GM12864 (cell line): Measurements from ENCODE around the gene CPNE6.

Experiments used
- DNase-seq: peaks from one replicate; pipeline ENCODE4 v3.0.0-alpha.2; 2011; ENCODE audit warnings: low read depth
- H3K4me3 ChIP-seq: 2 replicates; pipeline ENCODE4 v1.5.1; 2011; ENCODE audit warnings: mild to moderate bottlenecking, low read depth, low read length, control low read depth
- TF ChIP-seq, protein P1 (sequence below): IDR thresholded peaks from 2 replicates; pipeline ENCODE4 v1.5.1; 2011; ENCODE audit warnings: low read depth, mild to moderate bottlenecking, moderate library complexity, low read length, control low read depth, inconsistent platforms; ENCODE audit errors: missing control alignments

The CPNE6 gene

DNA sequence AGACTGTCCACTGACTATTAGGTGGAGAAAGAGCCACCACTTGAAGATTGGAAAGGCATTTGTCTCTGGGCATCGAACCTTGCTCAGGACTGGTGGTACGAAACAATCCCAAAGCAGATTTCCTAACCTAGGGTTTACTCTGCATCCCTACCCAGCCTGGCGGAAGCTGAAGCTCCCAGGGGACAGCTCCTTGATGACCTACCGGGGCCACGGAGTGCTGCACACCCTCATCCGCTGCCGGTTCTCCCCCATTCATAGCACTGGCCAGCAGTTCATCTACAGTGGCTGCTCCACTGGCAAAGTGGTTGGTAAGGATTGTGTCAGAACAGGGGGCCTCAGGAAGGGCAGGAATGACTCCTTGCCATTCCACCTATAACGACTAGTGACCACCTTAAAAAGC lies 49.8 kb downstream of the CPNE6 start:
- TF ChIP-seq, protein P1, sequence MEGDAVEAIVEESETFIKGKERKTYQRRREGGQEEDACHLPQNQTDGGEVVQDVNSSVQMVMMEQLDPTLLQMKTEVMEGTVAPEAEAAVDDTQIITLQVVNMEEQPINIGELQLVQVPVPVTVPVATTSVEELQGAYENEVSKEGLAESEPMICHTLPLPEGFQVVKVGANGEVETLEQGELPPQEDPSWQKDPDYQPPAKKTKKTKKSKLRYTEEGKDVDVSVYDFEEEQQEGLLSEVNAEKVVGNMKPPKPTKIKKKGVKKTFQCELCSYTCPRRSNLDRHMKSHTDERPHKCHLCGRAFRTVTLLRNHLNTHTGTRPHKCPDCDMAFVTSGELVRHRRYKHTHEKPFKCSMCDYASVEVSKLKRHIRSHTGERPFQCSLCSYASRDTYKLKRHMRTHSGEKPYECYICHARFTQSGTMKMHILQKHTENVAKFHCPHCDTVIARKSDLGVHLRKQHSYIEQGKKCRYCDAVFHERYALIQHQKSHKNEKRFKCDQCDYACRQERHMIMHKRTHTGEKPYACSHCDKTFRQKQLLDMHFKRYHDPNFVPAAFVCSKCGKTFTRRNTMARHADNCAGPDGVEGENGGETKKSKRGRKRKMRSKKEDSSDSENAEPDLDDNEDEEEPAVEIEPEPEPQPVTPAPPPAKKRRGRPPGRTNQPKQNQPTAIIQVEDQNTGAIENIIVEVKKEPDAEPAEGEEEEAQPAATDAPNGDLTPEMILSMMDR = no peak
- no peak overlapping the region for H3K4me3 ChIP-seq
- DNase-seq = no peak

DNA sequence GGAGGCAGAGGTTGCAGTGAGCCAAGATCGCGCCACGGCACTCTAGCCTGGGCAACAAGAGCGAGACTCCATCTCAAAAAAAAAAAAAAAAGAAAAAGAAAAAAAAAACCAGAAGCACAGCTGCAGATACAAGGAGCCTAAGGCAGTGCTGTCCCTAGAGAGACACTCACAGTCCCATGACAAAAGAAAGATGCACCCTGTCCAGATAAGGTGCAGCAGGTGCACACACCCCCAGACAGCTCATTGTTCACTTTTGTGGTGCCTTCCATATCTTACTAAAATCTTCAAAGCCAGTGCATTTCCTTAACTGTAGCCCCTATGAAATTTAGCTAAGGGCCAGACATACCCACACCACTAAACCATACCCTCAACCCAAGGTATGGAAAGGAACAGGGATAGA lies 51.1 kb downstream of the CPNE6 start:
- no peak for DNase-seq
- TF ChIP-seq, protein P1 = no peak
- no peak overlapping the region for H3K4me3 ChIP-seq

DNA sequence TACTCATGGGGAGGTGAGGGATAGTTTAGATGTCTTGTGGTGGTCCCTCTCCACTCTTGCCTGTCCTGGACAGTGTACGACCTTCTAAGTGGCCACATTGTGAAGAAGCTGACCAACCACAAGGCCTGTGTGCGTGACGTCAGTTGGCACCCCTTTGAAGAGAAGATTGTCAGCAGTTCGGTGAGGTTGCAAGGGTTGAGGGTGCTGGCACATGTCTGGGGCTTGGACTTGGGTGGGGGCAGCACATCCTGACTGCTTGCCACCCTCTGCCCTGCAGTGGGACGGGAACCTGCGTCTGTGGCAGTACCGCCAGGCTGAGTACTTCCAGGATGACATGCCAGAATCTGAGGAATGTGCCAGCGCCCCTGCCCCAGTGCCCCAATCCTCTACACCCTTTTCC lies 51.5 kb downstream of the CPNE6 start:
- DNase-seq = no peak
- no peak overlapping the region for H3K4me3 ChIP-seq
- TF ChIP-seq, protein P1 = no peak

DNA sequence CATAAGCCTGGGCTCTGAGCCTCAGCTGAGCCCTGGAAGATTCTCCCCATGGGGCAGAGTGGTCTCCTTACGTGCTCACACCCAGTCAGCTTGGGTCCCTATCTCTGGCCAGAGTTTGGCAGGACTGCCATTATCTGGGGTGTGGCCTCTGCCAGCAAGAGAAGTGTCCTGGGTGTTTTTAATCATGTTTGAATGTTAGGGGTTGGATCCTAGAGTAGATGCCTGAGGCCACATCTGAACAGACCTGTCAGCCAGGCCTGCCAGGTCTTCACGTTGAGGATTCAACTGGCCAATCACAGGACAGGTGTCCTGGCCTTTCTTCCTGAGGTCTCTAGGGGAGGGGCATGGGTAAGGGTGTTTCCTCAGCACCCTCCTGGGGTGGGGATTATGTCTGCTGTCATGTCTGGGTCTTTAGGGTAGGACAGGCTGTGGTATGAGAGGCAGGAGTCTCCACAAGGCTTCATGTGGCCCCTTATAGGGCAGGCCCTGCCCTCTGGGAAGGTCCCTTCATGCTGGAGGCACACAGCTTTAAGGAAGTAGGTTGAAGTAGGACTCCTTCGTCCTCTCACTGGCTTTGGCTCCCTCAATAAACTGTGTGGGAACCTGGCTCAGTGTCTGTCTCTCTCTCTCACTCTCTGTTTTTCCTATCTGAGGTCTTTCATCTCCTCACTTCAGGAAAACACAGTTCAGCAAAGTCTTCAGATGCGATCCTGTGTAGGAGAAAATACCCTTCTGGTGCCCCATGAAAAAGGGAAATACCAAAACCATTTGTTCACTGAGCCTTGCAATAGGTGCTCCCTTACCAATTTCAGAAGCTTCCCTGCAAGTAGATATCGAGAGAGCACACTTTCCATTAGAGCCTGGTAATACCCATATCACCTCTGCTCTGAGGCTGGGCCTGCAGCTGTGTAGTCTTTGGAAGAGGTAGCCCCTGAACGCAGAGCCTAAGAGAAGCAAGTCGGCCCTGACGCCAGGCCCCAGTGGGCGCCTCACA lies 52.4 kb downstream of the CPNE6 start:
- no peak overlapping the region for H3K4me3 ChIP-seq
- no peak for DNase-seq

DNA sequence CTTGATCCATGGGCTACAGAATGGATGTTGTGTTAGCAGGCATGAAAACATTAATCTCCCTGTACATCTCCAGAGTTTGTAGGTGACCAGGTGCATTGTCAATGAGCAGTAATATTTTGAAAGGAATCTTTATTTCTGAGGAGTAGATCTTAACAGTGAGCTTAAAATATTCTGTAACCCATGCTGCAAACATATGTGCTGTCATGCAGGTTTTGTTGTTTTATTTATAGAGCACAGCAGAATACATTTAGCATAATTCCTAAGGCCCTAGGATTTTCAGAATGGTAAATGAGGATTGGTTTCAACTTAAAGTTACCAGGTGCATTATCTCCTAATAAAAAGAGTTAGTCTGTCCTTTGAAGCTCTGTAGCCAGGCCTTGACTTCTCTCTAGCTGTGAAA lies 55.6 kb downstream of the CPNE6 start:
- H3K4me3 ChIP-seq = no peak overlapping the region
- no peak for DNase-seq
- TF ChIP-seq, protein P1 = no peak

More for the DNA sequence above, 52.4 kb downstream of the CPNE6 start:
- TF ChIP-seq, protein P1 = no peak

DNA sequence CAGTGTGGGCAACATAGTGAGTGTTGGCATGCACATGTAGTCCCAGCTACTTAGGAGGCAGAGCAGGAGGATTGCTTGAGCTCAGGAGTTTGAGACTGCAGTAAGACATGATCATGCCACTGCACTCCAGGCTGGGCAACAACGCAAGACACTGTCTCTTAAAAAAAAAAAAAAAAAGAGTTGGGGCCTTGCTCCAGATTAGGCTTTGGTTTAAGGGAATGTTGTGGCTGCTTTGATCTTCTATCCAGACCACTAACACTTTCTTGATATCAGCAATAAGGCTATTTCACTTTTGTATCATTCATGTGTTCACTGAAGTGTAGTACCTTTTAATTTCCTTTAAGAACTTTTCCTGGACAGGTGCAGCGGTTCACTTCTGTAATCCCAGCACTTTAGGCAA lies 56.3 kb downstream of the CPNE6 start:
- TF ChIP-seq, protein P1 = no peak
- DNase-seq = no peak
- H3K4me3 ChIP-seq = no peak overlapping the region
